Measurements from ENCODE around the gene TLCD1. TPM values are rescaled to one million over a fixed set of nuclear protein-coding genes. Genes with fewer than 3 reads are reported as not detected.

Gene TLCD1
- total RNA-seq, 1 donor, result 7.8 TPM

- no peak for DNase-seq (ENCODE audit: low read depth)
- no peak overlapping the region for H3K4me3 ChIP-seq (ENCODE audit: low read depth, low read length)
- TF ChIP-seq CTCF (IDR thresholded peaks at IDR 0.05; ENCODE audit: insufficient read depth, low read length), result no peak
Observed at GRCh38 chr17:28693869-28694268, 32.2 kb downstream of the TLCD1 start.

GRCh38 chr17:28689011-28689410, 37.0 kb downstream of the TLCD1 start:
- no peak overlapping the region for H3K4me3 ChIP-seq (ENCODE audit: low read depth, low read length)
- no peak for DNase-seq (ENCODE audit: low read depth)
- no peak for TF ChIP-seq CTCF (IDR thresholded peaks at IDR 0.05; ENCODE audit: insufficient read depth, low read length)

- no peak overlapping the region for H3K4me3 ChIP-seq (ENCODE audit: low read depth, low read length)
- no peak for DNase-seq (ENCODE audit: low read depth)
- TF ChIP-seq CTCF (IDR thresholded peaks at IDR 0.05; ENCODE audit: insufficient read depth, low read length), result no peak
Observed at GRCh38 chr17:28688481-28688880, 37.6 kb downstream of the TLCD1 start.

GRCh38 chr17:28686296-28686695, 39.7 kb downstream of the TLCD1 start:
- no peak for DNase-seq (ENCODE audit: low read depth)
- no peak overlapping the region for H3K4me3 ChIP-seq (ENCODE audit: low read depth, low read length)
- TF ChIP-seq CTCF (IDR thresholded peaks at IDR 0.05; ENCODE audit: insufficient read depth, low read length), result no peak

- TF ChIP-seq CTCF (IDR thresholded peaks at IDR 0.05; ENCODE audit: insufficient read depth, low read length), result no peak
- no peak overlapping the region for H3K4me3 ChIP-seq (ENCODE audit: low read depth, low read length)
- DNase-seq (ENCODE audit: low read depth), result no peak
Observed at GRCh38 chr17:28685366-28685765, 40.7 kb downstream of the TLCD1 start.

GRCh38 chr17:28684963-28685362, 41.1 kb downstream of the TLCD1 start:
- no peak for TF ChIP-seq CTCF (IDR thresholded peaks at IDR 0.05; ENCODE audit: insufficient read depth, low read length)
- DNase-seq (ENCODE audit: low read depth), result peak; percentile 28
- no peak overlapping the region for H3K4me3 ChIP-seq (ENCODE audit: low read depth, low read length)

GRCh38 chr17:28682655-28683054, 43.4 kb downstream of the TLCD1 start:
- TF ChIP-seq CTCF (IDR thresholded peaks at IDR 0.05; ENCODE audit: insufficient read depth, low read length), result no peak
- no peak overlapping the region for H3K4me3 ChIP-seq (ENCODE audit: low read depth, low read length)
- DNase-seq (ENCODE audit: low read depth), result no peak

Data from fibroblast of the aortic adventitia (primary cell).